ENCODE data around the gene DSCAML1.

DSCAML1 gene

GRCh38 chr11:117828611-117829368 is 31.8 kb upstream of the DSCAML1 start:
- H3K4me3 ChIP-seq (ENCODE audit: low read depth, low read length) = no peak overlapping the region
- no peaks in the 10 kb centered on the region for H3K27me3 ChIP-seq (ENCODE audit: insufficient read depth, low read depth, severe bottlenecking)
- no peaks in the 10 kb centered on the region for H3K36me3 ChIP-seq
- H3K9me3 ChIP-seq (ENCODE audit: severe bottlenecking) = no peaks in the 10 kb centered on the region
- DNase-seq = peak; percentile 11
- no peak overlapping the region for H3K27ac ChIP-seq
- no peak for TF ChIP-seq CTCF (IDR thresholded peaks at IDR 0.05; ENCODE audit: low read depth, low read length)

GRCh38 chr11:117827521-117828511 is 30.8 kb upstream of the DSCAML1 start:
- no peak overlapping the region for H3K27ac ChIP-seq
- no peak for TF ChIP-seq CTCF (IDR thresholded peaks at IDR 0.05; ENCODE audit: low read depth, low read length)
- no peaks in the 10 kb centered on the region for H3K36me3 ChIP-seq
- H3K27me3 ChIP-seq (ENCODE audit: insufficient read depth, low read depth, severe bottlenecking) = no peaks in the 10 kb centered on the region
- no peaks in the 10 kb centered on the region for H3K9me3 ChIP-seq (ENCODE audit: severe bottlenecking)
- H3K4me3 ChIP-seq (ENCODE audit: low read depth, low read length) = no peak overlapping the region
- peak; percentile 4 for DNase-seq

- Histone ChIP-seq H3K27me3 (ENCODE audit: insufficient read depth, low read depth, severe bottlenecking) (no peaks in the 10 kb centered on the region), H3K36me3 (no peaks in the 10 kb centered on the region), H3K27ac (no peak overlapping the region), H3K4me3 (ENCODE audit: low read depth, low read length) (no peak overlapping the region), H3K9me3 (ENCODE audit: severe bottlenecking) (no peaks in the 10 kb centered on the region)
- no peak for DNase-seq
- no peak for TF ChIP-seq CTCF (IDR thresholded peaks at IDR 0.05; ENCODE audit: low read depth, low read length)
These were observed 29.8 kb upstream of the DSCAML1 start for GRCh38 chr11:117826832-117827231.

GRCh38 chr11:117826190-117826570 is 29.2 kb upstream of the DSCAML1 start:
- Histone ChIP-seq H3K27ac (no peak overlapping the region), H3K27me3 (ENCODE audit: insufficient read depth, low read depth, severe bottlenecking) (no peaks in the 10 kb centered on the region), H3K4me3 (ENCODE audit: low read depth, low read length) (no peak overlapping the region), H3K36me3 (no peaks in the 10 kb centered on the region), H3K9me3 (ENCODE audit: severe bottlenecking) (no peaks in the 10 kb centered on the region)
- DNase-seq = peak; percentile 2
- TF ChIP-seq CTCF (IDR thresholded peaks at IDR 0.05; ENCODE audit: low read depth, low read length) = no peak

GRCh38 chr11:117825538-117826189 is 28.6 kb upstream of the DSCAML1 start:
- Histone ChIP-seq H3K27ac (no peak overlapping the region), H3K27me3 (ENCODE audit: insufficient read depth, low read depth, severe bottlenecking) (no peaks in the 10 kb centered on the region), H3K36me3 (no peaks in the 10 kb centered on the region), H3K9me3 (ENCODE audit: severe bottlenecking) (no peaks in the 10 kb centered on the region), H3K4me3 (ENCODE audit: low read depth, low read length) (no peak overlapping the region)
- DNase-seq = peak; percentile 6
- TF ChIP-seq CTCF (IDR thresholded peaks at IDR 0.05; ENCODE audit: low read depth, low read length) = no peak

All from WERI-Rb-1 (cell line).